ENCODE data around the gene GLOD4.
A peak's percentile ranks its signal among the peaks of the same experiment; 100 is the strongest.
"Not testable (repeated sequence)": the region's sequence is repeated elsewhere in the genome, so short reads cannot be mapped to it uniquely, and the experiment has no call there.

The GLOD4 gene

DNA sequence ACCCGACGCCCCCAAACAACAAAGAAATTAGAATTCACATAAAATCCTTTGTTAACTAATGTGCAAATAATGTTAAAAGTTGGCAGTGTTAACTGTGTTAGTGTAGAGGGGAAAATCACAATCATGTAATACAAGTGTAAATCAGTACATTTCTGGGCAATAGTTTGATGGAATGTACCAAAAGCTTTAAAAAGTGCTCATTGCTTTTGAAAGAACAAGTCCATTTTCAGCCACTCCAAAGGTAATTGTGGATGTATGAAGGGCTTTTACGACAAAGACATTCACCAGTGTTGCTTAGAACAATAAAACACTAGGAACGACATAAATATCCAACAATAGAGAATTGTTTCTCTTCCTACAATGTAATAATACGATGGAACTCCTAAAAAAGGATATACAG is 9.1 kb downstream of the GLOD4 start:
- DNase-seq = no peak

DNA sequence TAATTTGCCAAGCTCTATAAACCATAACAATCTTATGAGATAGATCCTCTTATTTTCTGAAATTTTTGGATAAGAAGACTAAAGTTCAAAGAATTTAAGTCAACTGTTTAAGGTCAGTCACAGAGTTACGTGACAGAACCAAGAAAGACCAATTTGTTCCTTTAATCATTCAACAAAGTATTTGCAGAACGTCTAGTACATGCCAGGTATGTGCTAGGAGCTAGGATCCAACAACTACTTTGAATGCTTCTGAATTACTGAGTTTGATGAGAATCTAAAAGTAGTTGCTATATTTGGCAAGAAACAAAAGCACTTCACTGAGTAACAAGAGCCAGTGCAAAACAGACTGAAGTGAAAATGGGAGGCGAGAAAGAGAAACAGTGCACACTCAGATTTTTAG is 15.0 kb downstream of the GLOD4 start:
- no peak for DNase-seq

DNA sequence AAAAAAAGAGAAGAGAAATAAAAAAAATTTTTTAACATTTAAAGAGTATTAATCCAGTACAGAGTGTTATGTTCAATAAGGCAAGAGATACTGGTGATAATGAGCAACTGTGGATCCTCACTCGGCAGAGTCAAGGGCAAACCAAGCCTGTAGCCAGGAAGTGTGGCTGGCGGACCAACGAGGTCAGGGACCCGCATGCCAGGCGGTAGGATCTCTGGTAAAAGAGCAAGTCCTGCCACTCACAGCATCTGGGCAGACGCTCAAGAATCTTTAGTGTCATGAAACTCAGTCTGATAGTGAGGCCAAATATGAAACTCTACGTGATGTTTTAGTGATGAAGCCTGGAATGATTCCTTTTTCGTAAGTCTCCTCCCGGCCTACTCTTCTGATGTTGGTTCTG is 21.7 kb downstream of the GLOD4 start:
- no peak for DNase-seq

DNA sequence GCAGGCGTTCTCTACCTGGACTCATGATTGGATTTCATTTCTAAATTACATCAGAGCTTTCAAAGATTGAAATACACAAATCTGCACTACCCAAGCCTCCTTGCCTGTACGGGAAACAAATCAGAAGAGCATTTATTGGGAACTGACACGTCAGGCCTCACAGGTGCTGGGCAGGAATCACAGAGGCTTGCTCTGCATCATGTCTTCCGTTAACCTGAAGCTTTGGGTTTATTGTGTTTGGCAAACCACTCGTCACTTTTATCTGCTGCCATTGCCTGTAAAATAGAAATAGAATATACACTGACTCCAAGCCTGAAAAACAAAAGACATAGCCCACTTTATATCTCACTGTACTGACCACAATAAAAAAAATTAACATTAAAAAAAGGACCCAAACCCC is 22.1 kb downstream of the GLOD4 start:
- DNase-seq = no peak

DNA sequence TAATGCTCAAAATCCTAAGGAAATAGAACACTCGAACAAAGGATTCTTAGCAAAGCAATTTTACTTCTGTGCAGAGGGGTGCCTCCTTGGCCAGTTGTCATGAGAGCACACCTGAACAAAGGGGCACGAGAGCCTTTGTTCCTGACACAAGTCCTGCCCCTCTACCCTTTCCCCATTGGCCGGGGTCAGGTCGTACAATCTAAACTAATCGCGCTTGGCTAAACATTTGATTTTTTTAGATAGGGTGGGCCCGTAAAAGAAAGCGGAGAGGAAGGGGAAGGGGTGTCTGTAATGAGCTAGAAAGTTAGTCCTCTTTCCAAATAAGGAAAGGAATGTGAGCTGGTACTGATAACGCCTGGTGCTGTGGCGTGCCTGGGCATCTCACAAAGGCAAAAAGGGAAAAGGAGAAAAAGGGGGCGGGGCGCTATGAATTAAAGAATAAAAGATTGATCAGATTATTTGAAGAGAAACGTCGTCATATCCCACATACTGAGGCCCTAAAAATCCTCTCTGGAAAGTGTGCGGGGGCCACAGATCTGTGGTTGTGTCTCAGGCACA is 26.0 kb downstream of the GLOD4 start:
- DNase-seq = not testable (repeated sequence)

DNA sequence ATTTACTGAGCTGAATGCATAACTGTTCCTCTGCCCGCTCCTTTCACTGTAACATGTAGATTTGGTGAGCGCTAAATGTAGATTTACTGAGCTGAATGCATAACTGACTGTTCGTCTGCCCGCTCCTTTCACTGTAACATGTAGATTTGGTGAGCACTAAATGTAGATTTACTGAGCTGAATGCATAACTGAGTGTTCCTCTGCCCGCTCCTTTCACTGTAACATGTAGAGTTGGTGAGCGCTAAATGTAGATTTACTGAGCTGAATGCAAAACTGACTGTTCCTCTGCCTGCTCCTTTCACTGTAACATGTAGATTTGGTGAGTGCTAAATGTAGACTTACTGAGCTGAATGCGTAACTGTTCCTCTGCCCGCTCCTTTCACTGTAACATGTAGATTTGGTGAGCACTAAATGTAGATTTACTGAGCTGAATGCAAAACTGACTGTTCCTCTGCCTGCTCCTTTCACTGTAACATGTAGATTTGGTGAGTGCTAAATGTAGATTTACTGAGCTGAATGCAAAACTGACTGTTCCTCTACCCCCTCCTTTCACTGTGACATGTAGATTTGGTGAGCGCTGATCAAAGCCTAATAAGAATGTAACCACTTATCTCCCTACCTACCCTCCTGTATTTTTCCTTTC is 26.6 kb downstream of the GLOD4 start:
- DNase-seq = not testable (repeated sequence)

DNA sequence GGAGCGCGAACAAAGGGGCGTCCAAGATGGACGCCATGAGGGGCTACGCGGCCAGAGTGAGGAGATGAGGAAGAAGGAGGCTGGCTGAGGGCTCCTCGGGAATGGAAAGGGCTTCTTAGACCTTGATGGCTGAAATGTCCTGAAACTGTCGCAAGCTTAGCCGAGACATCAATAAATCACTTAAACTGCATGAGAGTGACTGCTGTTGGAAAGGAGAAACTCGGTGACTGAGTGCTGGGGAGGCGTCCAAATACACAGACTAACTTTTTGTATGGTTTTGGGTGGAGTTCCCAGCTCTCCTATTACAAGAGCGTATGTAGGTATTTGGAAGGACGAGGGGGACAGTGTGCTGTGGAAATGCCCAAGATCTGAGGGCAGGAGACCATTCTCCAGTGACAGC is 28.7 kb downstream of the GLOD4 start:
- DNase-seq = no peak

DNA sequence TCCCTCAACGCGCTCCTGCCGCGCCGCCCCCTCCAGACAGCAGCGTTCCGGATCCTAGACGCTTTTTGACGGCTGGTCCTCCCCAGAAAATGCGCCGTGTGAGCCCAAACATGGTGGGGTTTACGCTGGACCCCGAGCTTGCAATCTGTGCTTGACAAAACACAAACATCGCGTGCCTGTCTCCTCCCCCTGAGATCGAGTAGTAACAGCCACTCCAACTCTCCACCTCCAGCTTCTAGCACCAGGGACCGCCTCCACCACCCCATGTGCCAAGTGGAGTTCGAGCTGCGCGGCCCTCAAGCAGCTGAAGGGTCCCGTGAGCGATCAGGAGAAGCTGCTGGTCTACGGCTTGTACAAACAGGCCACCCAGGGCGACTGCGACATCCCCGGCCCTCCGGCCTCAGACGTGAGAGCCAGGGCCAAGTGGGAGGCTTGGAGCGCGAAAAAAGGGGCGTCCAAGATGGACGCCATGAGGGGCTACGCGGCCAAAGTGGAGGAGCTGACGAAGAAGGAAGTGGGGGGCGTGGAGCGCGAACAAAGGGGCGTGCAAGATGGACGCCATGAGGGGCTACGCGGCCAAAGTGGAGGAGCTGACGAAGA is 29.4 kb downstream of the GLOD4 start:
- peak in 1 of 2 donors; percentile 59 for DNase-seq

DNA sequence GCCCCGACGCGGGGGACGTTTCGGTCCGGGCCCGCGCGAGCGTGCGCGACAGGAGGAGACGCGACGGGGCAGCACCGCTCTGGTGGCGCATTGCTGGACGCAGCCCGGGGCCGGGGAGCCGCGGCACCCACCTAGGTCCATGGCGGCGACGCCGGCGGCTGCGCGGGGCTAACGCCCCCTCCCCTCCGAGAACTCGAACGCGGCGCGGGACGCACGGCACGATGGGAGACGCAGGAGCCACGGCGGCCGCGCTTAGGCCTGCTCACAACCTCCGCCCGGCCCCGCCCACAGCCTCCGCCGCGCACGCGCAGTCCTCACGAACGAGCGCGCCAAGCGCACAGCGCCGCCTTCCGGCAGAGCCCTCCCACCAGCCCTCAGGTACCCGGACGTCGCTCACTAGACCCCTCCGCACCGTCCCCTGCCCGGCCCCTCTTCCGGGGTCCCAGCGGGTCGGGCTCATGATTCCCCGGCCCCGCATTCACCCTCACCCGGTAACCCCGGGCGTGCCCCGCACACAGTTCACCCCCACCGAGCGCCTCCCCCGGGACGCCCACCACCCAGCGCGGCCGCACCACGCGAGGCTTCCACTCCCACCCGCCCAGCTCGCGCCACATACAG is 30.0 kb downstream of the GLOD4 start, which contains the start of gene GEMIN4:
Gene GEMIN4 (minus strand): TSS at position 263 of the 618 bp plus-strand sequence. CDS start 122 bp downstream, at position 141.
- peak; percentile 95 to 98 for DNase-seq

DNA sequence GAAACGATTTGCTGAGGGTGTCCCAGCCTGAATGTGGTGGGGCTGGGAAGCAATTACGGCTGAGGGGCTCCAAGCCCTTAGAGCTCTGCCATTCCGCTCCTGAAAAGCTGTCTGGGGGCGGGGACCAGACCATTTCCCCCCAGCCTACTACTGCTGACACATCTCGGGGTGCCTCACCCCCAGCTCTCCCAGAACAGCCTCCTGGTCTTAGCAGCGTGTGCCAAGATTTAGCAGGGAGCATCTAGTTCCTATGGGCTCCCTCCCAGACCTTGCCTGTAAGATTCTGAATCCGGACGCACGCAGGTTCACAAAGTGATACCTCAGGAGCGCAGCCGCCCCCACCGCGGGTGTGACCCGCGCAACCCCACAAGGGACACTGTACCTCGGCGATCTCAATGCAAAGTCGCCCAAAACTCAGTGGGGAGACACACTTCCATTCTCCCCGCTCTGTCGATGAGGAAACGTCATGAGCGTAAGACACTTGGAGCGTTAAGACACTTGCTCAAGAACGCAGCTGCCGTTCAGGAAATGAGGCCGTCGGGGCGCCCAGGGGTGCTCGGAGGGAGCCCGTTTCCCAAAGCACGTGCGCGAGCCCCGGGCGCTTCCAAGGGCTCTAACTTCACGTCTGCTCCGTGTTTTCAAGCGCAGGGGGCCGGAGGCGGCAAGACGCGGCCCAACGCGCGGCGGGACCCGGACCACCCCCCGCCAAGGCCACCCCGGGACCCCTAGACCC is 30.6 kb downstream of the GLOD4 start:
- DNase-seq = peak; percentile 56 to 60

DNA sequence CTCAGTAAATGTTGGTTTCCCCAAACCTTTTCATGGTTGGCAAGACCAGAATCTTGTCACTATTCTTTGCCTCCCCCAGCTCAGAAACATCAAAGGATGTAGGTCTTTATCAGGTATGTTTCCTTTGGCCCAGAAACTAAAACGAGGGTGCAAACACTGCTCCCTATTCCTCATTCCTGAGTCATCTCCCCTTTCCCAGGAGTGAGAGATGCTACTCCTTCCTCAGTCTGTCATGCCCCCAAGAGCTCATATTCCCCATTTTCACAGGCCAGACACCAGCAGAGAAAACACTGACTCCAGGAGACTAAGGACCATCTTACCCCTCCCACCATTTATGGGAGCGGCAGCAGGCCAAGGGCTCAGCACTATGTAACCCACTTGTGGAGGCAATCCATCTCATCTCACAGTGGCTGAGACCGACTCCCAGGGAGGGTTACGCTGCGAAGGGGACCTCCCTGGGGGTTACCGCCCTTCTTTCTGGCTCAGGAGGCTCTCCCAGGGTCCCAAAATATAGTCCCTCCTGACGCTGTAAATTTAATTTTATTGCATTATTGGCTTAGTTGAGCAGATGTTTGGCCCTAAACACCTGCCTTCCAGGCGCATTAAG is 31.5 kb downstream of the GLOD4 start:
- DNase-seq = no peak

DNA sequence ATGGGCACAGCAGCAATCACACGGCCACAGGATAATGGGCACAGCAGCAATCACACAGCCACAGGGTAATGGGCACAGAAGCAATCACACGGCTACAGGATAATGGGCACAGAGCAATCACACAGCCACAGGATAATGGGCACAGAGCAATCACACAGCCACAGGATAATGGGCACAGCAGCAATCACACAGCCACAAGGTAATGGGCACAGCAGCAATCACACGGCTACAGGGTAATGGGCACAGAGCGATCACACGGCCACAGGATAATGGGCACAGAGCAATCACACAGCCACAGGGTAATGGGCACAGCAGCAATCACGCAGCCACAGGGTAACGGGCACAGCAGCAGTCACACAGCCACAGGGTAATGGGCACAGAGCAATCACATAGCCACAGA is 32.7 kb downstream of the GLOD4 start:
- not testable (repeated sequence) for DNase-seq

DNA sequence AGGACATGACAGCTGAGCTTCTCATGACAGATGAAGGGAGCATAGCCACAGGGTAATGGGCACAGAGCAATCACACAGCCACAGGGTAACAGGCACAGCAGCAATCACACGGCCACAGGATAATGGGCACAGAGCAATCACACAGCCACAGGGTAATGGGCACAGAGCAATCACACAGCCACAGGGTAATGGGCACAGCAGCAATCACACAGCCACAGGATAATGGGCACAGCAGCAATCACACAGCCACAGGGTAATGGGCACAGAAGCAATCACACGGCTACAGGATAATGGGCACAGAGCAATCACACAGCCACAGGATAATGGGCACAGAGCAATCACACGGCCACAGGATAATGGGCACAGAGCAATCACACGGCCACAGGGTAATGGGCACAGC is 33.5 kb downstream of the GLOD4 start:
- not testable (repeated sequence) for DNase-seq

DNA sequence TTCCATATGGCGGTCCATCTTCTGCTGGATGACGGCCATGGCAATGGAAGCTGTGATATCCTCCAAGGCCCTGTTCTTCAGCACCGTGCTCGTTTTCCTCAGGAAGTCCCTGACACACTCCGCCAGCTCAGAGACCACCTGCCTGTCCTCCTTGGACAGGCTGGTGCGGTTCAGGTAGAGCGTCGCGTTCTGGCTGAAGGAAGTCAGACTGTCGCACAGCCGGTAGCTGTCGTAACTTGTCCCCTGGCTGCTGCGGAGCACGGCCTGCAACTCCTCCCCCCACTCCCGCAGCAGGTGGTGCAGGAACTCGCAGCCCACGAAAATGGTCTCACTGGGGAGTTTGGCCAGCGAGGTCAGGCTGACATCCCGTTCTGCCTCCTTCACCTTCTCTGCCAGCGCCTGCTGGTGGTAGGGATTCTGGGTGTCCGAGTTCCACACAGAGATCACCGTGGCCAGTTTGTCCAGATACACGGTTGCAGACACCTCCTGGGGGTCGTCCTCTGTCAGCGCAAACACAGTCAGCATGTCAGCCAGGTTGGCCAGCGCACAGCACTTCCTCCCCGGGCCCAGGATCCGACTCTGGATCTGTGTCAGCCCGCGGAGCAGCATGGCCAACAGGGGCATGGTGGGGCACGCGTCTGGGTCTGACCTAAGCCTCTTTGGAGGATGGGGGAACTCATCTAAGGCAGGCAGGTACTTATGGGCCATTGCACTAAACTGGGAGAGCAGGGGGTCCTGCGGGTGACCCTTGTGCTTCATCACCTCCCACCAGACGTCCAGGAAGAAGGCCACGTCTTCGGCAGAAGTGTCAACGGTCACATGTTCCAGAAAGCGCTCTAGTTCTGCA is 35.1 kb downstream of the GLOD4 start:
- DNase-seq = no peak

DNA sequence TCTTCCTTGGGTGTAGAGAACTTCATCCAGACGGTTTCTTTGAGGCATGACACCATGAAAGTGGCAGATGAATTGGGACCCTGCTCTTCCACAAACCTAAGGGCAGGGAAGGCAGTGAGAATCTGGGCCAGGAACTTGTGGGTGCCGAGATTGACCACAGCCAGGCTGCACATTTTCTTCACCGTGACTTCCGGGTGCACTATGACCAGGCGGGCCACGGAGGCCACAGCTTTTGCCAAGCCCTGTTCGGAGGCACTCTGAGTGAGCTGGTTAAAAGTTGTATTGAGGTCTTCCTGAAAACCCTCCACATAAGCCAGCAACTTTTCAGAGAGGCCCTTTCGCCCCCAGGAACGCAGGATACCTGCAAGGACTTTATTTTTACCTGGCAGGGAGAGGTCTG is 35.9 kb downstream of the GLOD4 start:
- no peak for DNase-seq

DNA sequence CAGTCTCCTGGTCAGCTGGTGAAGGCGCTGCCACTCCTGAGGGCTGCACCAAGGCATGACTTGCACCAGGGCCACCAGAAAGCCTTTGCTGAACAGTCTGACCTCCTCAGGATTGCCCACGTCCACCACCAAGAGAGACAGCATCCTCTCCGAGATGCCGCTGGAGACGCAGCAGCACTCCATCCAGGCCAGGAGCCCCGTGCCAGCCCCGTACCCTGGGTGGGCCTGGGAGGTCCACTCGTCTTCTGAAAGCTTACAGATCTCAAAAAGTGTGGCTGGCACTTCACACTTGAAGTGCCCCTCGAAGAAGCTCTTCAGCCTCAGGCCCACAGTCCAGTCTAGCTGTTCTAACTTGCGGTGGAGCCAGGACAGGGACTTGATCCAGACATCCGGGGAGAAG is 36.7 kb downstream of the GLOD4 start:
- DNase-seq = no peak

DNA sequence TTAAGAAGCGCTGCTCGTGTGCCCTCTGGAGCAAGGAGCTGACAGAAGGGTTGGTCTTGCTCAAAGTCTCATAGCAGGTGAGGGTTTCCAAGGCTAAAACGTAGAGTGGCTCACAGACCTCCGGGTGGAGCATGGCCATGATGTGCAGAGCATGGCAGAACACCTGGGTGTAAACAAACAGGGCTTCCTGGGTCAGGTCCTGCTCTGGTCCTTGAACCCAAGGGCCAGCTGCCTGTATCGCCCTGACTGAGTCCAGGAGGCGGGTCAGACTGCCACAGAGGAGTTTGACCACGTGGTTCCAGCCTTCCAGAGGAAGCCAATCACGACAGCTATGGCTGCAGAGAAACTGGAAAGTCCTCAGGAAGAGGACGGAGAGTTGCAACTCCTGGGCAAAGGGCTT is 37.1 kb downstream of the GLOD4 start:
- DNase-seq = no peak

DNA sequence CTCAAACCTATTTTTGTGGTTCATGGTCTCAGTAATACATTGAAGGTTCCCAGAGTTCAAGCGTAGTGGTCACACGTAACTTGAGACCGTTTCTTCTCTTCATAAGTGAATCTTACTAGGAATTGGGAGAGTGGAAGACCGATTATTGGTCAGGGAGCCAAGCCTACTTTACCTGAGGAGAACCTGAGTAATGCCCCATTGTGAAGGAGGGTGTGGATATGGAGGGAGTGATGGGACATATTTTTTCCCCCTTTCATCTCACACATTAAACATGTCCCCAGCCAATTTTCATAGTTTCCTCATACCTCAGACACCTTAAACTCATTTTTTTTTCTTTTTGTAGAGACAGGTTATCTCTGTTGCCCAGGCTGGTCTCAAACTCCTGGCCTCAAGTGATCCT is 38.9 kb downstream of the GLOD4 start:
- no peak for DNase-seq

DNA sequence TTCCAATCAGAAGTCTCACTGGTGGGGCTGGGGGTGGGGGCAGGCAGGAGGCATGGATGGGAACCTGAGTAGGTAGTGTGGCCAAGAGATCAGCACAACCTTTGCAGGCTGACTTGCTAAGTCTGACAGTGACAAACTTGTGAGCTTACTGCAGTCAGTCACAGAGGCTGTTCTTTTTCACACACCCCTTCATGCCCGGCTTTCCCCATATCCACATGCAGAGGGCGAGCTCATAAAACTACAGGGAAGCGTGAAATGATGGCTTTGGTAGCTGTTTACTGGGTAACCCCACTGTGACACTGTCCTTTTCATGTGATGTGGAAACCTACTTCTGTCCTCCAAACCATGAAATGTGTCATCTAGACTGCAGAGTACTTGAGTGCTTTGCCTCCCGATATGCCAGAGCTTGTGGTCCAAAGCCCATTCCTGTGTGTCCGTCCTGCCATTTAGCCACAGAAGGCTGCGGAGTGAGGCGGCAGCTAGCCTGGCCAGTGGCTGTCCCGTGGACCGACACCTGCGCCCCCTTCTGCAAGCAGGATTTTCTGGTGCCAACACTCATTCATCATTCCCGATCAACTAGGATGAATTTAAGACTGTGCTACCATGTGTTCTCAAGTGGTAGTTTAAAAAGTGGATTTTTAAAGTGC is 39.8 kb downstream of the GLOD4 start:
- no peak for DNase-seq

DNA sequence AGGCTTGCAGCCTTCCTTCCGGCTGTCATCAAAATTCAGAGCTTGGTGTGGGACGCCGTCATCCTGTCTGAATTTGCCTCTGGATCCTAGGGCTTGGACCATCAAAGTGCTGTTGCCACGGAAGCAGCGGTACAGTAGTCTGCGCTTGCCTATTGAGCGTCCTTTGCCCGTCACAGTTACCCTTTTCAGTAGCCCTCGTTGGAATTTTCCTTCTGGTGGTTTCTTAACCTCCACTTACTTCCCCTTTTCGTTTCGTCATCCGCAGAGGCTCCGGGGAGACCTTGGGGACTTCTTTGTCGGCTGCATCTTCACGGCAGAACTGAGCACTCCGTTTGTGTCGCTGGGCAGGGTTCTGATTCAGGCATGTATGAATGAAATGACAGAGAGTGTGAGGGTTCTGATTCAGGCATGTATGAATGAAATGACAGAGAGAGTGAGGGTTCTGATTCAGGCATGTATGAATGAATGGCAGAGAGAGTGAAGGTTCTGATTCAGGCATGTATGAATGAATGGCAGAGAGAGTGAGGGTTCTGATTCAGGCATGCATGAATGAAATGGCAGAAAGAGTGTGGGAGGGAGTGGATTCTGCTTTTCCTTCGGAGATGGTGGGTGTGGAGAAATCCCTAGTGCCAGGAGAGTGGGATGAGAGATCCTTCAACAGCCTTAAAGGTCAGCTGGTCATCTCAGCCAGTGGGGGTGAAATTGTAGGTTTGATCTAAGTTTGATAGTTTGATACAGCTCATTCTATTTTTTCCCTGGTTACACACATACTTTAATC is 41.7 kb downstream of the GLOD4 start:
- DNase-seq = peak in 1 of 2 donors; percentile 26
